ENCODE results near the gene HAO2. TPM values are rescaled to one million over a fixed set of nuclear protein-coding genes. Genes with fewer than 3 reads are reported as not detected.
"Not testable (repeated sequence)": the region's sequence is repeated elsewhere in the genome, so short reads cannot be mapped to it uniquely, and the experiment has no call there.

Gene HAO2
- total RNA-seq (2014; rRNA removed; shearing (Covaris generic)) = not detected in 2 replicates

DNA sequence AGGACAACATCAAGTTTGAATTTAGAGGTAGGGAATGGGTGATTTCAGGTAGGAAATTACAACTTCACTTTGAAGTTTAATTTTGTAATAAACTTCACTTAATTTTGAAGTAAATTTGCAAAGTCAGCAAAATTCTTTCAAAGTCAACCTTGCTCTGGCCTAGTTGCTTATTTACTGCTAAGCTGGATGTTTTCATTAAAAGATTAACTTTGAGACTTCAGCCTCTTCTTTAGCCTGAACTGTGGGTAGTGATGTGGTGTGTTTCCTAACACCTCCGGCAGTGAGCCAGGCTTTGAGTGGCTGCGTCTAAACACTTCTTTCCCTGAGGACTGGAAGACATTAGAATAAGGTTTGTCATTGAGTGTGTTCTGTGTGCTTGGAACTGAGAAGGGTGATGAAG is at the start of gene HAO2:
Gene HAO2, plus strand, starts transcription at position 232 of the 400 bp plus-strand sequence. CDS start 12,301 bp downstream, outside the sequence.
- no peak for DNase-seq (ENCODE audit: low spot score)

DNA sequence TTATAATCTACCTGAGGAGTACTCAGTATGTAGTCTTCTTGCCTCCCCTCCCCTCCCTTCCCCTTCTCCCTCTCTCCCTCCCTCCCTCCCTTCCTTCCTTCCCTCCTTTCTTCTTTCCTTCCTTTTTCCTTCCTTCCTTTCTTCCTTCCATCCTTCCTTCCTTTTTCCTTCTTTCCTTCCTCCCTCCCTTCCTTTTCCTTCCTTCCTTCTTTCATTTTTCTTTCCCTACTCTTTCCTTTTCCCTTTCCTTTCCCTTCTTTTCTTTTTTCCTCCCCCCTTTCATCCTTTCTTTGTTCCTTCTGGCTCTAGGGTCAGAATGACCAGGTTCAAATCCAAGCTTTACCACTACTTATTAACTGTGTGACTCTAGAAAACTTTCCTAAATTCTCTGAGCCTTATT is 48.5 kb upstream of the HAO2 start:
- DNase-seq (ENCODE audit: low spot score) = no peak

DNA sequence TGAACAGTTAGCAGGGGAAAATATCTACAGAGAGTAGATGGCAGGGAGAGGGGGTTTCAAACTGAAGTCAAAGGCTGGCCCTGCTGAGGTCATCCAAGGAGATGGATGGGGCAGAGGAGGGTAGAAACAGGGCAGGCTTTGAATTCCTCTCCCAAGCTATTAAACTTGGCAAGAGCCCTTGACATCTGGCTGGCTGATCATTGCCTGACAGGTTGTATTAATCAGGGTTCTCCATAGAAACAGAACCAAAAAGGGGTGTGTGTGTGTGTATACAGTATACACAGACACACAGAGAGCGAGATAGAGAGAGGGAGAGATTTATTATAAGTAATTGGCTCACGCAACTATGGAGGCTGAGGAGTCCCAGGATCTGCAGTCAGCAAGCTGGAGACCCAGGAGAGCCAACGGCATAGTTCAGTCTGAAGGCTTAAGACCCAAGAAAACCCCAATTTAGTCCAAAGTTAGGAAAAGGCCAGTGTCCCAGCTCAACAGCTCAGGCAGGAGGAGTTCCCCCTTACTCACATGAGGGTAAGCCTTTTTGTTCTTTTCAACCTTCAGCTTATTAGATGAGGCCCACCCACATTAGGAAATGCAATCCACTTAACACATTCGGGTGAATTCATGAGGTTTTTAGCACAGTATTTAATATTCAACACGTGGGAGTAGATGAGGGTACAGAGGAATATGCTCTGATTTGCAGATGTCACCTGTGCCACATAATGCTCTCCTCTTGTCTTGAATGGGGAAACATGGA is 46.7 kb upstream of the HAO2 start:
- DNase-seq (ENCODE audit: low spot score) = no peak

DNA sequence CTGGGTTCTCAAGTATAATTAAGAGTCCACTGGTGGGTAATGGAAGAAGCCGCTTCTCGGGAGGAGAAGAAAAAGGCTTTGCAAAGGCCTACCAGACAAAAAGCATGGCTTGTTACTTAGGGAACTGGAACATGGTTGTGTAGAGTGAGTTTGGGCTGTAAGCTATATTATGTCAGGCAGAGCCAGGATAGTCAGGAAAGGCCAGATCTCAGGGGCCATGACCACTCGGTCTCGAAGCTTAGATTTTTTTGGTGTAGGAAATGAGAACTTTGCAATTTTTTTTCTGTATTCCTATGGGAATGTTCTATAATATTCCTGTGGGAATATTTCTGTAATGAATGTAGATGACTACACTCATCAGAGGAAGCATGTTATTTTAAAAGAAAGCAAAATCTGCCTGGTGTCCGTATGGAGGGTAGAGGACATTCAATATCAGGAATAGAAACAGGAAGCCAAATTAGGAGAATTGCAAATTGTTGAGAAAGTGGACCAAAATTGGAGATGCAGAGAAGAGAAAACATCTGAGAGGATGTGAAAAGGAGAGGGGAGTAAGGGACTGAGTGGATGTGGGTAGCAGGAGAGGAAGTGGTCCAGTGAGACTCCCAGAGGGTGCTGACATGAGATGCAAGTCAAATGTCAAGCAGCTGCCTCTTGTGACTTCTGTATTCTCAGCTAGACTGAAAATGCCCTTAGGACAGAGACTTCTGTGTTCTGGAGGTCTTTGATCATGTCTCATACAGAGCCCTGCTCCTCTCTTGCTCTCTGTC is 45.2 kb upstream of the HAO2 start:
- DNase-seq (ENCODE audit: low spot score) = no peak

DNA sequence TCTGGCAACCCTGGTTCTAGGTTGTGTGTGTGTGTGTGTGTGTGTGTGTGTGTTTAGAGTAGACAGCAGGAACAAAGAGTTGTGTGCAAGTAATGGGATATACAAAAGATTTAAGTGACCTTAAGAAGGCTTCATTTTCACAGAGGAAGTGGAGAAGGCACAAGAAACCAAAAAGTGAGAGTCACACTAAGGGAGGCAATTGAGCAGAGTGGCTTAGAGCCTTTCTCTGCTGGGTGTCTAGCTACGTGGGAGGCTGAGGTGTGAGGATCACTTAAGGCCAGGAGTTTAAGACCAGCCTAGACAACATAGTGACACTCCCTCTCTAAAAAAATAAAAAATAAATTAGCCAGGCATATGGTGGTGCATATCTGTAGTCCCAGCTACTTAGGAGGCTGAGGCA is 44.4 kb upstream of the HAO2 start:
- DNase-seq (ENCODE audit: low spot score) = no peak

DNA sequence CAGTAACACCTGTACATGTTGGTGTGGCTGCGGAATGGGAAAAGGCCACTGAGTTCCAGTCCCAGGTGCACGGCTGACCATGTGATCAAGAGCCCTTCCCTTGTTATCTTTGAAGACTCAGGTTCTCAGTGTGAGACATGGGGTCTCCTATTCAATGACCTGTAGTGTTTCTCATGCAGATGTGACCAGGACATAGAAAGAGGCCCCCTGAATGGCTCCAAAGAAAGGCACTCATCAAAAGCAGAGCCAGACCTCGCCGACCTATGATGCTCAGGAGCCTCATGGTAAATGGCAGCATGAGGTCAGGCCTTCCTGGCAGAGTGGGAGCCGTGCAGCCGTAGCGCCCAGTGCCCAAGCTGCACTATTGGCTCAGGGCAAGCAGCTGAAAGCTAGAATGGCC is 42.3 kb upstream of the HAO2 start:
- DNase-seq (ENCODE audit: low spot score) = no peak

DNA sequence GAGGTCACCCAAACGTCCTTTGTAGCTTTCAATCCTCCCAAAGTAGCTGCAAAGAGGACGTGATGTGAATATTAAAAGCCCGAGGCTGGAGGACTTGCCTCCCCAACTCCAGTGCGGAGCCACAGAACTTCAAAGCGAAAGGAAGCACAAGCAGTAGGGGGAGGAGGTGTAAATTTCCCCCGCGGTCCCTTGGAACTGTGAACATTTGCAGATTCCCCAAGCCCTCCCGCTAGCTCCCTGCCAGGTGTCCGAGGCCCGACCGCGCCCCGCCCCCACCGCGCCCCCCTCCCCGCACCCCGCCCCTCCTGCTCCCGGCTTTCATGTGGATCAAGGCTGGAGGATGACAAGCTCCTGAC is 41.5 kb upstream of the HAO2 start:
- no peak for DNase-seq (ENCODE audit: low spot score)

DNA sequence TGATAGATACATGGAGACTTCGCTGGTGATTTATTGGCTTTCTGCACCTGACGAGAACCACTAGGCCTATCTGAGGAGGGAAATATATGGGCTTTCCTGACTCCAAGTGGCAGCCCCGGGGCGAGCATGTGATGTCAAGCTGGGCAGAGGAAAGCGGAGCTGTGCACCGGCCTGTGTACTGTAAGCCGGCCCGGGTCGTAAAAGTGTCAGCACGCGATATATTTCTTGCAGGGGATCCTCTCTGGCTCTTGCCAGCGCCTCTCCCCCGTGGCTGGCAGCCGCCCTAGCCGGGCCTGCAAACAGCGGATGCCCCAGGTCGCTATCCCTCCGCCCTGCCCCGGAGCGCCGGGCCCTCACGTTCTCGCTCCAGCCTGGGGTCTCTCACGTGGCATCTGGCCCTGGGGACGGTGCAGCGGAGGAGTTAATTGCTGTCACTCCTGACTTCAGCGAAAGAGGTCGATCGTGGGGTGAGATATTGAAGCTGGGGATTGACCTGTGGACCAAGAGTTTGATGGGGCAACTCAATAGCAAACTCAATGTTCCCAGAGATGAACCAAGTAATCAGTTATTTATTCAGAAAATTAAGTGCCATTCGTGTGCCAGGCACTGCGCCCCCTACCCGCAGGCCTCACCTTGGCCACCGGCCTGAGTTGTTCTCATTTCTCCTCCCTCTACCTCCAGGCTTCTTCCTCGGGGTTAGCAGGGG is 41.0 kb upstream of the HAO2 start:
- DNase-seq (ENCODE audit: low spot score) = peak; percentile 47

DNA sequence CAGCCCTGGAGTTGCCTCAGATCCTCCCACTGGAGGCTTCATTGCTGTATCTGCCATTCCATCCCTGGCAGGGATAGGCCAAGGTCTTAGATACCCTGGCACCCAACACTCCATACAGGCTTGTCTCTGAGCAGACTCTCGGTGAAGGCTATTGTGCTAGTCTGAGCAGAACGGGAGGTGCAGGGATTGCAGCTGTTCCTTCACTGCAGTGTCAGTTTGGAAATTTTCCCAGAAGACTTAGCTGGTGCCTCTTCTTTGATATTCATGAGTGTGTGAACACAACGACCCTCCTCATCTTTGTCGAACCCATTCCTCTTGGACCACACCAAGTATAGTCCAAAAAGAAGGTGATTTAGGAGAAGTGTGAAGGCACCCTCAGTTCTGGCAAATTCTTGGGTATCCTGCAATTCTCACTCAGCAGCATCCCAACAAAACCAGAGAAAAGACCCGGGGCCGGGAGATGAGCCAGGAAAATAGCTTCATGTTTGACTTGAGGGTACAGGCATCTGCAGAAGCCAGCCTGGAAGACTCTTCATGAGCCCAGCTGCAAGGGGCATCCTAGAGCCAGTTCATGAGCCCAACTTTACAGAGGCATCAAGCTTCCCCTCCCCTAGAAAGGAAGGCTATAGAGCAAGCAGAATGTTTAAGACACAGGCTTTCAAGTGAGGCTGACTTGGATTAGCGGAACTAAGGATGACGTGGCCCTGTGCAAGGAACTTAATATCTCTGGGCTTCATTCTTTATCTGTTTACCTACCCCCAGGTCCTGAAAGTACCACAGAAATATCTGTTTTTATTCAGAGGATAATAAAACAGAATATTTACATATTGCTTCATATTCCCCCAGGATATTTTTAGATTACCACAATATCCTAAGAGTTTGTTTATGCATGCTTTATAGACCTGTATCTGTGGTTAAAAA is 38.8 kb upstream of the HAO2 start:
- no peak for DNase-seq (ENCODE audit: low spot score)

DNA sequence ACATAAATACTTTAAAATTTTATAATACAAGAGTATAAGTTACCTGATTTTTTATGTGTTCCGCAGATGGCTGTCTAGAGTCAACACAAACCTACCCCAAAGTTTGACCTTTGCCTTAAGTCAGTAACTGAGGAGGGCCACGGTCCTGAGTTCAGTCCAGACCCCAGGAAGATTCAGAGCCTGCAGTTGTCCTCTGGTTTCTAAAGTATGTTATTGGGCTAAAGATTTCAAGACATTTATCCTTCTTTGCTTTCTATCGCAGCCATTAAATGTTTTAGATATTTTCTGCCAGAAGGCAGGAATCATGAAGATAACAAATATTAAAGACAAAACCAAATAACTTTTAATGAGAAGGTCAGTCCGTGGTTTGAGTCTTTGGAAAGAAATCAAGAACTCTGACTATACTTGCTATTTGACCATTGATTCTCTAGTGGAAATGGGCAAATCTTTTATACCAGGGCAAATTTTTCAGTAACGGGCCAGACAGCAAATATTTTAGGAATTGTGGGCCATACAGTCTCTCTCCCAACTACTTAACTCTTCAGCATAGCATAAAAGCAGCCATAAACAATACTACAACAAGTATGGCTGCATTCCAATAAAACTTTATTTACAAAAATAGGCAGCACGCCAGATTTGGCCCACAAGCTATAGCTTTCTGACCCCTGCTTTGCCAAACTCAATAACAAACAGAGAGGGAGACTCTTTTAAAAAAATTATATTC is 38.0 kb upstream of the HAO2 start:
- no peak for DNase-seq (ENCODE audit: low spot score)

DNA sequence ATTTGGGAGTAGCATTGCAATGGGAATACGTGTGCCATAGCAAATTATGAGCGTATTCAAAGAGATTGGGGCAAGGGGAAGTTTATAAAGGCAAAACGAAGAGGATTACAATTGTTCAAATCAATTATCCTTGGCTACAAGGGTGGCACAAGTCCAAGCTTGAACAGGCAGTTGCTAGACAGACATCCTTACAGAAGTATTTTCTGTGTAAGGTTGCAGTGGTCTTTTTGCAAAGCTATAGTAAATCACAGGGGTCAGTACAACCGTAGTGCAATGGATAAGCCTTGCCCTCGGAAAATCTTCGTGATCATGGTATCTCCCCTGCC is 37.4 kb upstream of the HAO2 start:
- no peak for DNase-seq (ENCODE audit: low spot score)

DNA sequence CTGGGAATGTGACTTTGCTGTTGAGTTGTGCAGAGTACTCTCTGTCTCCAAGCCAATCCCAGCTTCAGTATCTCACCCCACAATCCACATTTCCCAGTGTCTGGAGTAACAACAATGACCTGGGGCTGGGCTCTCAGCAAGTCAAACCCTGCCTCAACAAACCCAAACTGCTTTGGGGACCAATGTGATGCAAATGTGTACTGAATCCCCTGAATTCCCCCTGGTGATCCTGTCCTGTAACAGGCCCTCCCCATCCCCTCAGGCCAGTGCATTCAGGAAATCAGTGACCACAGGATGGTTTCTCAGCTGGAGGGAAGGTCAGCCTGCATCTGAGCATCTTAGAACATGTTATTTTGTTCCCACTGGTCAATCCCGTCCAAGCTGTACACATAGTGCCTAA is 36.7 kb upstream of the HAO2 start:
- no peak for DNase-seq (ENCODE audit: low spot score)

DNA sequence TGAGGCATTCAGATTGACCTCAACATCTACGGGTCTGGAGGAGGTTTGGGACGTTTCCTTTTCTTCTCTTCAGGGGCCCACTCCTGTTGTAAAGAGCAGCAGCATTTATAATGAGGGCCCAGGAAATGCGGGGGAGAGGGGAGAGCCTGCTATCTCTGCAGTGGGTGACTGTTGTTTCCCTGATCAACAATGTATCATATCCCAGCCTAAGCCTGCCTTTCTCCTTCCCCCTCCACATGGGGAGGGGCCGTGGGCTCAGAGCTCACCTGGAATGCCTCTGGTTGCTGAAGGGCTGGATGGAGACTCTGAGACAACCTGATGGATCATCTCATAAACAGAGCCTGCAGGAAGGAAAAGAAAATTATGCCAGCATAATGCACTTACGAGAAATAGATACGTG is 36.0 kb upstream of the HAO2 start:
- DNase-seq (ENCODE audit: low spot score) = no peak

DNA sequence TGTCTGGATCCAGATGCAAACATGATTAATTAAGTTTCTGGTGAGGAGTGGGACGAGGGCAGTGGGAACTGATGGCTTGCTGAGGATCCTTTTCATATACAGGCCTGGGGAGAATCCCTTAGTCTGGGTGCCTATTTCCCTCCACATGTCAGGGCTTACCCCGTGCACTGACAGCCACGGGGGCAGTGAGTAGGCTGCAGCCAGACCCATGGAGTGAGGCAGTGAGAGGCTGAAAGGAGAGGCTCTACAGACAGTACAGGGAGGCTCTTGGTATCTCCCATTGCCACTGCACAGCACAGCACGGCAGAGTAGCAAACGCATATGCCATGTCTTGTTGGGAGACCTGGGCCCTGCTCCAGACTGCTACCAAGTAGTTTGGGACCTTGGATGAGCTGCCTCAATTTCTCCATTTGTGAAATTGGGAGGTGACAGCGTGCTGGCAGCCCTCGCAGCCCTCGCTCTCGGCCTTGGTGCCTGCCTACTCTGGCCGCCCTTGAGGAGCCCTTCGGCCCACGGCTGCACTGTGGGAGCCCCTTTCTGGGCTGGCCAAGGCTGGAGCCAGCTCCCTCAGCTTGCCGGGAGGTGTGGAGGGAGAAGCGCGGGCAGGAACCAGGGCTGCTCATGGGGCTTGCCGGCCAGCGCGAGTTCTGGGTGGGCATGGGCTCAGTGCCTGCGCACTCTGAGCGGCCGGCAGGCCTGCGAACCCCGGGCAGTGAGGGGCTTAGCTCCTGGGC is 35.3 kb upstream of the HAO2 start:
- no peak for DNase-seq (ENCODE audit: low spot score)

DNA sequence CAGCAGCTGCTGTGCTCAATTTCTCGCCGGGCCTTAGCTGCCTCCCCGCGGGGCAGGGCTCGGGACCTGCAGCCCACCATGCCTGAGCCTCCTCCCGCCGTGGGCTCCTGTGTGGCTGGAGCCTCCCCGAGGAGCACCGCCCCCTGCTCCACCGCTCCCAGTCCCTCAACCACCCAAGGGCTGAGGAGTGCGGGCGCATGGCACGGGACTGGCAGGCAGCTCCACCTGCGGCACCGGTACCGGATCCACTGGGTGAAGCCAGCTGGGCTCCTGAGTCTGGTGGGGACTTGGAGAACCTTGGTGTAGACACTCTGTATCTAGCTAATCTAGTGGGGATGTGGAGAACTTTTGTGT is 34.7 kb upstream of the HAO2 start:
- DNase-seq (ENCODE audit: low spot score) = not testable (repeated sequence)

DNA sequence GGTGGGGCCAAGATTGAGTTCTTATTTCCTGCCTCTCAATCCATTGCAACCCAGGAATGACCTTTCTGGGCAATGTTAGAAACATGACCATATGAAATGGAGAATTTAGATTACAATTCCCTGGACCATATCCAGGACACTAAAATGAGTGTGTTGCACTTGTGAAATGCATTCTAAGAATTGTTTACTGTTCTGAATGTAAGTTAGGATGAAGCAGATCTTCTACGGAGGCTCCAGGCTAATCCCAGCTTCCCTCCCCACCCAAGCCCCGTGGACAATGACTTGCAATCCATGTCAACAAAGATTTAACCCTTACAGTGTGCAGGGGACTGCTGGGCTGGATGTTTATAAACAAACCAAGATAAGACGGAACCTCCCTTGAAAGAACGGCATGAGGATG is 31.7 kb upstream of the HAO2 start:
- no peak for DNase-seq (ENCODE audit: low spot score)

DNA sequence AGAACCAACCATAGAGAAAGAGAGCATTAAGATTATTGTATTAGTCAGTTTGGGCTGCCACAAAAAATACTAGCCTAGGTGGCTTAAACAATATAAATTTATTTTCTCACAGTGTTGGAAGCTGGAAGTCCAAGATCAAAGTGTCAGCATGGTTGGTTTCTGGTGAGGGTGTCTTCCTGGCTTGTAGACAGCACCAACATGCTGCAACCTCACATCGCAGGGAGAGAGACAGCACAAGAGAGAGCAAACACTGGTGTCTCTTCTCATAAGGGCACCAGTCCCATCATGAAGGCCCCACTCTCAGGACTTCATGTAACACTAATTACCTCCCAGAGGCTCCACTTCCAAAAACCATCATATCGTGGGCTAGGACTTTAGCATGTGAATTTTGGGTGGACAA is 30.6 kb upstream of the HAO2 start:
- DNase-seq (ENCODE audit: low spot score) = no peak

DNA sequence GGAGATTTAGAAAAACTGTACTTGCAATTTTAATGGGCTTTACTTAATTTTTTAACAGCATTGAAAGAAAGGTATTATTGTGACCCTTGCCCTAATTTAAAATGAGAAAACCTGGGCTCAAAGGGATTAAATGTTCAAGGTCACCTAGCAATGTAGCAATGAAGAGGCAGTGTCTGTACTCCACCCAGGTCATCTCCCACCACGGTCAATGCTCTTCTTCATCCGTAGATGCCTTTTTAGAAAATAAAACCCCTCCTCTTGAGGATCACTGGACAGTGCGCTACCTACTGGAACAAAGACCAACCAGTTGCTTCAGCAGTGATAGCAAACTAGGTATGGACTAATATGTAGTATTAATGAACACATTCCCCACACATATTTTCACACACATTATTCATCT is 29.8 kb upstream of the HAO2 start:
- DNase-seq (ENCODE audit: low spot score) = no peak

DNA sequence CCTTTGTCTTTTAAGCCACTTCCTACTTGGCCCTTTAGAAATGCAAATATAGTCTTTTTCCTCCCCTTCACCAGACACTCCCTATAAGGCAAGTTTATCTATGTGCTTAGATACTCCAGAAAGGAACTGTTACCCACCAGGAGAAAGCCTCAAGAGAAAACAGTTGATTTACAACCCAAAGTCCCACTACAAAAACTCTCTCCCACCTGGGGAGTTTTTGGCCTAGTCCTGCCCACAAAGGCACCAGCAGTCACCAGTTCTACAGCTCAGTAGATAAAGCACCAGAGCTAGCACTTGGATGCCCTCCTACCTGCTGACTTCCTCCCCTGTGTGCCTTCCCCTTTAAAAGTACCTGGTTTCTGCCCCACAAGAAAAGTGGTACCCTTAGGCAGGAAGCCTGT is 27.7 kb upstream of the HAO2 start:
- no peak for DNase-seq (ENCODE audit: low spot score)

DNA sequence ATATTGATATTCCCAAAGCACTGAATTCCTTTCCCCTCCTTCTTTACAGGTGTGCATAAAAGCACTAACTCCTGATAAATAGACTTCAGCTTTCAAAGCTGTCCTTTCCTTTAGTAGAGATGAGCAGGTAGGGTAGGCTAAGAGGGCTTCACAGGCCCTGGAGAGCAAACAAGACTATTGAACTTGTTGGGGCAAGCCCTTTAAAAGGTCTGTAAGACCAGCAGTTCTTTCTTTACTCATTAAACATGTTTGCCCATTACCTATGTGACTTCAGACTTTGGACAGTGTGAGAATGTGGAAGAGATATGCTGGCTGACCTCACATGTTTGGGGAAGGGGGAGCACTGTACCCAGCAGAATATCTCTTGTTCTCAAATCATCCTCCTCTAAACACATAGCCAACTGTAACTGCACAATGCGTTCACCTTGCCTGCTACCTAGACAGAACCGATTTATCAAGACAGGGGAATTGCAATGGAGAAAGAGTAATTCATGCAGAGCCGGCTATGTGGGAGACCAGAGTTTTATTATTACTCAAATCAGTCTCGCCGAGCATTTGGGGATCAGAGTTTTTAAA is 27.1 kb upstream of the HAO2 start:
- no peak for DNase-seq (ENCODE audit: low spot score)
